Loucy (cell line): ENCODE data around the gene CARF.
"Not testable (repeated sequence)": the region's sequence is repeated elsewhere in the genome, so short reads cannot be mapped to it uniquely, and the experiment has no call there.

Experiments used
- H2AFZ ChIP-seq: fragments of 200-600 bp; sonication (generic); 2 replicates; pipeline ENCODE4 v1.6.0; 2016; ENCODE audit warnings: antibody characterized with exemption, mild to moderate bottlenecking, low read length, moderate library complexity
- H3F3A ChIP-seq: fragments of 200-600 bp; 2 replicates; pipeline ENCODE4 v1.6.0; 2016; ENCODE audit warnings: antibody characterized with exemption, low read depth, mild to moderate bottlenecking
- H3K27me3 ChIP-seq: fragments of 200-600 bp; sonication (generic); 2 replicates; pipeline ENCODE4 v1.6.1; 2014; ENCODE audit warnings: low read length, mild to moderate bottlenecking; ENCODE audit not compliant: insufficient read depth, poor library complexity, severe bottlenecking
- H3K36me3 ChIP-seq: fragments of 200-600 bp; sonication (generic); 2 replicates; pipeline ENCODE4 v1.6.1; 2016; ENCODE audit warnings: low read length; ENCODE audit not compliant: insufficient read depth
- H3K4me1 ChIP-seq: fragments of 200-600 bp; sonication (generic); 2 replicates; pipeline ENCODE4 v1.5.1; 2014; ENCODE audit warnings: low read length, mild to moderate bottlenecking; ENCODE audit not compliant: insufficient read depth, poor library complexity, severe bottlenecking
- H3K4me2 ChIP-seq: fragments of 200-600 bp; sonication (generic); 2 replicates; pipeline ENCODE4 v1.6.0; 2014; ENCODE audit warnings: antibody characterized with exemption, low read length, low read depth, mild to moderate bottlenecking; ENCODE audit not compliant: poor library complexity, severe bottlenecking
- H3K4me3 ChIP-seq: fragments of 200-600 bp; sonication (generic); 2 replicates; pipeline ENCODE4 v1.5.1; 2014; ENCODE audit warnings: low read length, mild to moderate bottlenecking, mixed read lengths; ENCODE audit not compliant: poor library complexity, severe bottlenecking
- H3K79me2 ChIP-seq: fragments of 200-600 bp; sonication (generic); 2 replicates; pipeline ENCODE4 v1.6.1; 2014; ENCODE audit warnings: low read length; ENCODE audit not compliant: insufficient read depth
- H3K9ac ChIP-seq: fragments of 200-600 bp; sonication (generic); 2 replicates; pipeline ENCODE4 v1.6.0; 2014; ENCODE audit warnings: mild to moderate bottlenecking, low read depth, low read length, moderate library complexity; ENCODE audit not compliant: poor library complexity, severe bottlenecking
- H3K9me2 ChIP-seq: fragments of 200-600 bp; sonication (generic); replicated peaks from 2 replicates; pipeline ENCODE4 v1.6.1; 2016; ENCODE audit warnings: low read depth, low read length, mixed read lengths
- H3K9me3 ChIP-seq: fragments of 200-600 bp; sonication (generic); 2 replicates; pipeline ENCODE4 v1.6.1; 2014; ENCODE audit warnings: mild to moderate bottlenecking, antibody characterized with exemption, low read length, low read depth; ENCODE audit not compliant: insufficient read depth
- H4K20me1 ChIP-seq: fragments of 200-600 bp; sonication (generic); 2 replicates; pipeline ENCODE4 v1.6.0; 2014; ENCODE audit warnings: antibody characterized with exemption, low read length, mild to moderate bottlenecking; ENCODE audit not compliant: insufficient read depth, poor library complexity, severe bottlenecking
- CTCF ChIP-seq: fragments of 200-600 bp; sonication (generic); conservative IDR thresholded peaks from 2 replicates; pipeline ENCODE4 v1.5.1; 2014; ENCODE audit warnings: mild to moderate bottlenecking, antibody characterized with exemption, low read length
- EZH2phosphoT487 ChIP-seq: fragments of 200-600 bp; IDR thresholded peaks from 2 replicates; pipeline ENCODE4 v1.6.1; 2018; ENCODE audit warnings: antibody characterized with exemption, mild to moderate bottlenecking, moderate library complexity, borderline replicate concordance

CARF gene

GRCh38 chr2:202909394-202910192 lies 2.5 kb upstream of the CARF start:
- Histone ChIP-seq H3K36me3 (peaks cover 11% of the 10 kb centered on the region; the same call in 1 of the 2 replicates), H3K9ac (peak overlapping the region; percentile 91), H3K79me2 (peaks cover 56% of the 10 kb centered on the region), H3K4me1 (peaks cover 41% of the 10 kb centered on the region), H3K4me2 (peak overlapping the region; percentile 96), H2AFZ (no peak overlapping the region), H3K9me2 (no peaks in the 10 kb centered on the region), H3K27me3 (no peaks in the 10 kb centered on the region), H3K9me3 (no peaks in the 10 kb centered on the region), H3K4me3 (peak overlapping the region; percentile 96), H4K20me1 (peaks cover 21% of the 10 kb centered on the region), H3F3A (no peaks in the 10 kb centered on the region)
- TF ChIP-seq EZH2phosphoT487 (no peak), CTCF (no peak)

GRCh38 chr2:202910250-202910649 lies 1.8 kb upstream of the CARF start:
- H3K9me3 ChIP-seq, H3K27me3 ChIP-seq, H2AFZ ChIP-seq, H3K9me2 ChIP-seq, H3F3A ChIP-seq: not testable (repeated sequence)
- peaks cover 21% of the 10 kb centered on the region for H4K20me1 ChIP-seq
- H3K36me3 ChIP-seq = peaks cover 11% of the 10 kb centered on the region; the same call in 1 of the 2 replicates
- peak overlapping the region; percentile 91 for H3K9ac ChIP-seq
- peaks cover 41% of the 10 kb centered on the region for H3K4me1 ChIP-seq
- peak overlapping the region; percentile 96 for H3K4me3 ChIP-seq
- H3K4me2 ChIP-seq = peak overlapping the region; percentile 96
- peaks cover 52% of the 10 kb centered on the region for H3K79me2 ChIP-seq

- no peaks in the 10 kb centered on the region for H3F3A ChIP-seq
- H2AFZ ChIP-seq = no peak overlapping the region
- H3K9me3 ChIP-seq = no peaks in the 10 kb centered on the region
- peaks cover 49% of the 10 kb centered on the region for H3K79me2 ChIP-seq
- peaks cover 8% of the 10 kb centered on the region; the same call in 1 of the 2 replicates for H3K36me3 ChIP-seq
- H3K9me2 ChIP-seq = no peaks in the 10 kb centered on the region
- peak overlapping the region; percentile 96 for H3K4me3 ChIP-seq
- no peaks in the 10 kb centered on the region for H3K27me3 ChIP-seq
- TF ChIP-seq CTCF (no peak), EZH2phosphoT487 (no peak)
- peak overlapping the region; percentile 91 for H3K9ac ChIP-seq
- peaks cover 21% of the 10 kb centered on the region for H4K20me1 ChIP-seq
- peak overlapping the region; percentile 96 for H3K4me2 ChIP-seq
- peaks cover 41% of the 10 kb centered on the region for H3K4me1 ChIP-seq
Observed at GRCh38 chr2:202910698-202911097, 1.4 kb upstream of the CARF start.

- peak overlapping the region; percentile 93 for H2AFZ ChIP-seq
- no peaks in the 10 kb centered on the region for H3K9me3 ChIP-seq
- H3K4me1 ChIP-seq = peaks cover 39% of the 10 kb centered on the region
- H3K4me2 ChIP-seq = peak overlapping the region; percentile 96
- TF ChIP-seq EZH2phosphoT487 (no peak), CTCF (no peak)
- H3K9me2 ChIP-seq = no peaks in the 10 kb centered on the region
- H3K79me2 ChIP-seq = peaks cover 49% of the 10 kb centered on the region
- no peaks in the 10 kb centered on the region for H3F3A ChIP-seq
- H3K4me3 ChIP-seq = peak overlapping the region; percentile 96
- no peaks in the 10 kb centered on the region for H3K27me3 ChIP-seq
- H3K9ac ChIP-seq = peak overlapping the region; percentile 91
- peaks cover 21% of the 10 kb centered on the region for H4K20me1 ChIP-seq
- peaks cover 3% of the 10 kb centered on the region; the same call in 1 of the 2 replicates for H3K36me3 ChIP-seq
Observed at GRCh38 chr2:202911203-202911511, 918 bp upstream of the CARF start.

- H3K27me3 ChIP-seq, H3K36me3 ChIP-seq, H3K9me2 ChIP-seq, H3K9me3 ChIP-seq, H3F3A ChIP-seq: not testable (repeated sequence)
- Histone ChIP-seq H3K9ac (peak overlapping the region; percentile 91), H3K4me3 (peak overlapping the region; percentile 96), H4K20me1 (peaks cover 18% of the 10 kb centered on the region), H3K79me2 (peaks cover 46% of the 10 kb centered on the region), H2AFZ (peak overlapping the region; percentile 93; the same call in 1 of the 2 replicates), H3K4me2 (peak overlapping the region; percentile 84), H3K4me1 (peaks cover 35% of the 10 kb centered on the region)
Observed at GRCh38 chr2:202912342-202913201, 497 bp downstream of the CARF start.
